GM21360 (cell line): ENCODE results near the gene LGALS7B.

Experiments
- ATAC-seq: cut with Tn5 transposase; IDR thresholded peaks from one replicate; pipeline ENCODE4 v1.9.1; 2021; ENCODE audit warnings: mild to moderate bottlenecking, moderate library complexity; ENCODE audit not compliant: unreplicated experiment

The LGALS7B gene

GRCh38 chr19:38839816-38840582 lies 51.0 kb downstream of the LGALS7B start:
- ATAC-seq: no peak

GRCh38 chr19:38840583-38840968 lies 51.6 kb downstream of the LGALS7B start:
- no peak for ATAC-seq
